AG08395 (cell line): ENCODE results near the gene DLG5.
"Not testable (repeated sequence)": the region's sequence is repeated elsewhere in the genome, so short reads cannot be mapped to it uniquely, and the experiment has no call there.

Source experiments
- DNase-seq: peaks from one replicate; pipeline ENCODE4 v3.0.0; 2012; ENCODE audit warnings: mixed read lengths, low spot score

DLG5 gene

GRCh38 chr10:77763453-77764430 is 162.8 kb downstream of the DLG5 start:
- DNase-seq, result no peak

DNA sequence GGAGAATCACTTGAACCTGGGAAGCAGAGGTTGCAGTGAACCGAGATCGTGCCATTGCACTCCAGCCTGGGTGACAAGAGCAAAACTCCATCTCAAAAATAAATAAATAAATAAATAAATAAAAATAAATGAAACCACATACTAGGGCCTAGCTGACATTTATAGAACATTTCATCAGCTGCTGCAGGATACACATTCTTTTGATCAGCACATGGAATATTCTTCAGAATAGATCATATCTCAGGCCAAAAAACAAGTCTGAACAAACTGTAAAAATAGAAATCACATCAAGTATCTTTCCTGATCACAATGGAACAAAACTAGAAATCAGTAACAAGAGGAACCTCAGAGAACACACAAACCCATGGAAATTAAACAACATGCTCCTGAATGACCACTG is 168.1 kb downstream of the DLG5 start:
- not testable (repeated sequence) for DNase-seq

GRCh38 chr10:77756319-77757232 is 170.0 kb downstream of the DLG5 start:
- DNase-seq, result peak; percentile 79

DNA sequence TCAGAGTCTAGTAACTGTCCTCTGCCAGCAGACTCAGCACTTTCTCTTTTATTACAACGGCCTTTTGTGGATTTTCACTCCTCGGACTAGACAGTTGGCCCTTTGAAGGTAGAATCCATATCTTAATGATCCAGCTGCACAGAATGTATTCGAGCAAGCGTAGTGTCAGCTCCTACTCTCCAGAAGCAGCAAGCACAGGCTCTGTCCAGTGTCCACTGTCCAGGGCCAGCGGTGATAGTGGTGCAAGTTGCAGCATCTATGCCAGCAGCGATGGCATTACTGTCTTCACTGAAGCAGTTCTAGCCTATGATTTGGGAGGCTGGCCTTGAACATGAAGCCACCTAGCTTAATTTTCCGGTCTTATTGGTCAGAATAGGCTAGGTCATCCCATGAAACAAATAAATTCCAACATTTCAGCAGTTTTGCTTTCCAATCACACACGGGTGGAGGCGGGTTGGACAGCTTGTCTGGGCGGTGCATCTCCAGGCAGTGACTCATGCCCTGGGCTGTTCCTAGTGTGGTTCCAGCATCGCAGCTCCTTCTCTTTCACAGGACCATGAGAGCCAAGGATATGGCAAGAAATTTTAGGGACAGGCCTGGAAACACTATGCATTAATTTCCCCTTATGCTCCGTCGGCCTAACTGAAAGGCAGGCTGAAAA is 180.4 kb downstream of the DLG5 start:
- peak; percentile 74 for DNase-seq

DNA sequence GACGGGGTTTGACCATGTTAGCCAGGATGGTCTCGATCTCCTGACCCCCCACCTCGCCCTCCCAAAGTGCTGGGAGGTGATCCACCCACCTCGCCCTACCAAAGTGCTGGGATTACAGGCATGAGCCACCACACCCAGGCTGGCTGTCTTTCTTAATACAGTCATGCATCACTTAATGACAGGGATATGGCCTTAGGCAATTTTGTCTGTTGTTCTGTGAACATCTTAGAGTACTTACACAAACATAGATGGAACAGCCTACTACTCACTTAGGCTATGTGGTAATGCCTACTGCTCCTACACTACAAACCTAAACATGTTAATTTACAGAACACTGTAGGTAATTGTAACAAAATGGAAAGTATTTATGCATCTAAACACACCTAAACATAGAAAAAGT is 182.3 kb downstream of the DLG5 start:
- DNase-seq, result no peak

DNA sequence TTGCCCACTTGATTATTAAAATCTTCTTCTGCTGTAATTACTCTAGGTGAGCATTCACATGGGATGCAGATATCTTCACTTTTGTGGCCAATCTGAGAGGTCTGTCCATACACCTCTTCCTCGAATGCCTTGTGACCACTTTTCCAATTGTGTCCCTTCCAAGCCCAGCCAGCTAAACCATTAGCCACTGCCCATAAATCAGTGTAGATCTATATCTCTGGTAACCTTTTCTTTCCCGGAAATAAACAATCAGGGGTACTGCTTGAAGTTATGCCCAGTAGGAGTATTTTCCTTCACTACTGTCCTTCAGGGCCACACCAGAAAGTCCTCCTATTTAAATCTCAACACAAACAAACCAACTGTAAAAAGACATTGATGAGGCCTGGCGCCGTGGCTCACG is 184.4 kb downstream of the DLG5 start:
- no peak for DNase-seq

DNA sequence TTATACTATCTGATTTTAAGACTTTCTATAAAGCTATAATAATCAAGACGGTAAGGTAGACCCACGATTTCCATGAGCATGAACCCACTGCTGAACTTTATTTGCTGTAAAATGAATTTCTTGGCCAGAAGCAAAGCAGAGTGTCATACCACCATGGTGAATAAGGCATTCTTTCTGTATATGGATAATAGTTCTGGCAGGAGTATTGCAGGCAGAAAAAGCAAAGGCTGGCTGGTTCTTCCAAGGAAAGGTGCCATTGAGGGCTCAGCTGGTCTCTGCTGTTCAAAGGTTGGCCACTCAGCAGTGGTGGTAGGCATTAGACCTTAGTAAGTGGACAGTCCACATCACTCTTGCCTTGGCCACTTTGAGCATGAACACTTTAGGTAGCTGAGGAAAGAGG is 184.8 kb downstream of the DLG5 start:
- DNase-seq, result peak; percentile 52
